NCI-H82 (cell line): ENCODE measurements around the gene HMGCR.

ENCODE experiments used
- DNase-seq: peaks from one replicate; lab custom pipeline; 2025; lab: John Stamatoyannopoulos, UW

HMGCR gene

DNA sequence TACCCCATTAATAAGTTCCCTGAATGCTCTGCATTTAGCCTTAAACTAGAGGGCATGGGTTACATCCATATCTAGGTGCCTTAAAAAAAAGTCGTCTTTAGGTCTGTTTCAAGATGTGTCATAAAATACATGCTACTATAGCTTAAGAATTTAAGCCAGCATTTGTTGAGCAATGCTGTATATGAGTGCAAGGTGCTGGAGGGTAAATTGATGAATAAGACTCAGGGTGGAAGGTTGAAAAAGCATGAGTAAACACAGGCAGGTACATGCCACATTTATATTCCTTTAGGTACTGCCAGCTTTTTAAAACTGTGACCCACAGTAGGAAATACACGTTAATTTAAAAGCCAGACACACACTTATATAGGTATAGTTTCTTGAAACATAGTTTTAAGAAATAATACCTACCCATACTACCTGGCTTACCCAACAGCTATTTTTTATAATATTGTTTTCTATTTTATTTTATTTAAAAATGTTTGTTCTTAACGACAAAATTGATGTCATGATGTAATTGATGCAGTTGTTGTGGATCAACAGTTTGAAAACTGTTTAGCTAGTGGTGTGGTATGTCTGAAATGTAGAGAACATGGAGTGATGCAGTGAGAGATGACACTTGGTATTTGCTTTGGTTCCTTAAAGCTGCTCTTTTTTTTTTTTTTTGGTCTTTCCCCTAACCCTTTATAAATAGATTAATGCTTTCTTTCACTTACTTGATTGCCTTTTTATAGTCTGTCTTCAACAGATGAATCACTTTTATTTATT is 3.9 kb downstream of the HMGCR start:
- DNase-seq = no peak

- peak; percentile 1 for DNase-seq
These were observed 4.9 kb downstream of the HMGCR start for GRCh38 chr5:75341934-75342333.

DNA sequence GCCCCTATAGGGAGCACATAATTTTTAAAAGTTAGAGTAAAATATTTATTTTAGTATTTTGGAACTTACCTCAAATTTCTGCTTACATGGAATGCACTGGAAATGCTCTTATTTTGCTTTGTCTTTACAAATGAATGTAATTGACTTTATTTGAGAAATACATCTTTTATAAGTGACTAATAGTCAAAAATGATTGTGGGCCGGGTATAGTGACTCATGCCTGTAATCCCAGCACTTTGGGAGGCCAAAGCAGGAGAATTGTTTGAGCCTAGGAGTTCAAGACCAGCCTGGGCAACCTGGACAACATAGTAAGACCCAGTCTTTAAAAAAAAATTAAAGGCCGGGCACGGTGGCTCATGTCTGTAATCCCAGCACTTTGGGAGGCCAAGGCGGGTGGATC is 5.8 kb downstream of the HMGCR start:
- no peak for DNase-seq

DNA sequence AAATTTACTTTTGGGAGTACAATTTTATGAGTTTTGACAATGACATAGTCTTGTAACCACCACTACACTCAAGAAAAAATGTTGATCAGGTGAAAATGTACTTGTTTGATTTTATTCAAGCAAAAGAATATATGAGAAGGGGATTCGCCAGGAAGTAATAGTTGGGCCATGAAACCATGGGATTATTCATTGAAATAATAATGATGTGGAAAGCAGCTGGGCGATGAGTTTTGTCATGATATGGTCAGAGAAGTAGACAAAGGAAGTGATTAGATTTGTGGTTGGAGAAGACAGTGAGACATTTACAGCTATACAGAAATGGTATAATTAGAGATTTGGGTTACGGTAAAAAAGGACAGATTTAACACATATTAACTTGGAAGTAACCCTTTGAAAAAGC is 11.2 kb downstream of the HMGCR start:
- no peak for DNase-seq

DNA sequence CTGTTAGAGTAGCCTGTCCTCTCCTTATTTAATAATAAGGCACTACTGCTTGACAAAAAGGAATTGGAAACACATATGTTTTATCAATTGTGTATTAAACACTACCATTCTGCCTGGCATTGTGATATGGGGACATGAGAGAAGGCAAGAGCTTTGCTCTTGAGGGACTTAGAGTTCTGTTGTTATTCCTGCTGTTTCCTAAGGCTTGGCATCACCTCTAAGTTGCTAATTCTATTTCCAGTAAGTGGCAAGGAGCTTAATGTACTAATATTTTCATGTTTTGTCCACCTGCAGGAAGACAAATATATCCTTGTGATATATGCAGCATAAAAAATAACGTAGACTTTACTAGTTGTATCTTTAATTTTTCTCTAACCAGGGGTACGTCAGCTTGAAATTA is 12.6 kb downstream of the HMGCR start:
- no peak for DNase-seq

DNA sequence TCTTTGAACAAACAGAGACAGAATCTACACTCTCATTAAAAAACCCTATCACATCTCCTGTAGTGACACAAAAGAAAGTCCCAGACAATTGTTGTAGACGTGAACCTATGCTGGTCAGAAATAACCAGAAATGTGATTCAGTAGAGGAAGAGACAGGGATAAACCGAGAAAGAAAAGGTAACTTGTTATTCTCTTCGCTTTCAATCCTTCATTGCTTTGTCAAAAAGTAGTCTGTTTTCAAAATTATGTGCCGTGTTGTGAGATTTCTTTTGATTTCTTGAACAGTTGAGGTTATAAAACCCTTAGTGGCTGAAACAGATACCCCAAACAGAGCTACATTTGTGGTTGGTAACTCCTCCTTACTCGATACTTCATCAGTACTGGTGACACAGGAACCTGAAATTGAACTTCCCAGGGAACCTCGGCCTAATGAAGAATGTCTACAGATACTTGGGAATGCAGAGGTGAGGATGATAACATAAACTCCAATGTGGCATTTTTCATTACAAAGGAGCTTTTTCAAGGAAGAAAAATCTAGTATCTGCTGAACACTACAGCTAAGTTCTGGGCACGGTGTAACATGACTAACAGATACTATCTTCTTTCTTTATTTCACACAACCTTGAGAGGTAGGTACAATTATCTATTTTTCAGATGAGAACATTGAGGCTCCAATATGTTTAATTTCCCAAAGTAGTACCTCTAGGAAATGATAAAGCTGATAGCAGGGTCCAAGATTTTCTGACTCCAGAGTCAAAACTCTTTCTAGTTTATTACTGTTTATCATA is 14.3 kb downstream of the HMGCR start:
- no peak for DNase-seq

DNA sequence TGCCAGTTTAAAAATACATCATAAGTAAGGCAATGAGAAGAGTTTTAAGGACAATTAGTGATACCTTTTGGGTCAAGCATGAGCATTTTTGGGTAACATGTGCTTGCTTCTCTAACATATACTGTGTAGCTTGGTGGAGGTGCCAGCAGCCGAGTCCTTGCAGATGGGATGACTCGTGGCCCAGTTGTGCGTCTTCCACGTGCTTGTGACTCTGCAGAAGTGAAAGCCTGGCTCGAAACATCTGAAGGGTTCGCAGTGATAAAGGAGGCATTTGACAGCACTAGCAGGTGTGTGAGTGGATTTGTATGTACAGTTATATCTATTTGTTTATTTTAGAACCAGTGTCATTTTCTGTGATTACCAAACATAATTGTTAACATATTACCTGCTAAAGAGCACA is 18.2 kb downstream of the HMGCR start:
- DNase-seq = no peak

DNA sequence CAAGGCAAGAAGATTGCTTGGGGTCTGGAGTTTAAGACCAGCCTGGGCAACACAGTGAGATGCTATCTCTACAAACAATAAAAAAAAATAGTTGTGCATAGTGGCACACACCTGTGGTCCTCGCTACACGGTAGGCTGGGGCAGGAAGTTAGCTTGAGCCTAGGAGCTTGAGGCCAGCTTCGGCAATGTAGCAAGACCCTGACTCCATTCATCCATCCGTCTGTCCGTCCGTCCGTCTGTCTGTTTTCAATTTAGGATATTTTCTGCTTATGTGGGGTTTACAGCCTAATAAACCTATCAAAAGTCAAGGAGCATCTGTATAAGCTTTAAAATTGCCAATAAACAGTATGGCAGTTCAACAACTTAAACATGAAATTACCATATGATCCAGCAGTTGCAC is 19.7 kb downstream of the HMGCR start:
- no peak for DNase-seq

- no peak for DNase-seq
These were observed 21.1 kb downstream of the HMGCR start for GRCh38 chr5:75358117-75358516.

- DNase-seq = no peak
These were observed 24.3 kb downstream of the HMGCR start for GRCh38 chr5:75361310-75361709.

- peak; percentile 1 for DNase-seq
These were observed 25.5 kb downstream of the HMGCR start for GRCh38 chr5:75362474-75362975.

- DNase-seq = peak; percentile 15
These were observed 26.1 kb downstream of the HMGCR start for GRCh38 chr5:75363111-75363510.

DNA sequence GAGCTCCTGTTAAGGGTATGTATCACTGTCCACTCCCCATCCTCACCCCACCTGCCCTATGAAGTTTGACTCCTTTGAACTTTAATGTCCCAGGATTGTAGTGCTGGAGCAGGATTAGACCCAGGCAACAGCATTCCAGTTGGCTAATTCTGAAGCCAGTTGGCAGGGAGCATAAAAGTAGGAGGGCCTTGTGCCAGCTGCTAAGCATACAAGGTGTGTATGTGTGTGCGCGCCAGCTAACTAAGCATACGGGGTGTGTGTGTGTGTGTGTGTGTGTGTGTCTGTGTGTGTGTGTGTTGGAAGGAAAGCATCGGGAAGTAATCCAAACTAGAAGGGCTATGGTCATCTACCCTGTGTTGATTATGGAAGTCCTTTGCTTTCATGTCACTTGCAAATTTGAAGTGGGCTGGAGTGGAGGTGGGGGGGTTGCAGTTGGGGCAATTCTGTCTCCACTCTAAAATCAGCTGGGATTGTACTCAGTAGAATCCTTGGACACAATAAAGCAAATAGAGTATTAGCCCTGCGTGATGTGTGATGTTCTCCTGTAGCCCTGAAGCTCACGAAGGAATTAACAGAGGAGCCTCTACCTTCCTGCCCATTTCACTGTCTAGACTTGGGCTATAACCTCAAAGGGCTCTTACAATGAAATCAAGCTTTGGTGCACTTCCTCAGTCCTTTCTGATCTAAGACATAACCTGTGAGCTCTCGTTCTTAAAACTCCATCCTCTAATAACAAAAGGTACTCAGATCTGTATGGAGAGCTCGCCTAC is 26.9 kb downstream of the HMGCR start:
- peak; percentile 23 for DNase-seq

GRCh38 chr5:75364571-75365280 is 27.7 kb downstream of the HMGCR start:
- peak; percentile 15 for DNase-seq

DNA sequence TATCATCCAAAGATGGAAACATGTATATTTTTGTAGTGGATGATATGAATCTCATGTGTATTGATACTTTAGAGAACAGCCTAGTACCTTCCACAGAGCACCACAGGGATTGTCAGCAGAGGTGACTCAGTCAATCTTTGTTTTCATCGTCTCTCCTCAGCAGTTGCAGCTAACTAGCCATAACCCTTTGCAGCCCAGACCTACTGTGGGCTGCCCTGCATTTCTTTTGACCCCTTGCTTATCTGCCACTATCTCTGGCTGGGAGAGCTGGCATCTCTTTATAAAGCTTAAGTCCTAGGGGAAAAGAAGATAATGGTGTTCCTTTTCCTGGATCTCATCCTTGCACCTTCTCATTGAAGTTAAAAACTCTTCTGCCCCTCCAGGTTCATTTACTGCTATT is 28.7 kb downstream of the HMGCR start:
- no peak for DNase-seq

DNA sequence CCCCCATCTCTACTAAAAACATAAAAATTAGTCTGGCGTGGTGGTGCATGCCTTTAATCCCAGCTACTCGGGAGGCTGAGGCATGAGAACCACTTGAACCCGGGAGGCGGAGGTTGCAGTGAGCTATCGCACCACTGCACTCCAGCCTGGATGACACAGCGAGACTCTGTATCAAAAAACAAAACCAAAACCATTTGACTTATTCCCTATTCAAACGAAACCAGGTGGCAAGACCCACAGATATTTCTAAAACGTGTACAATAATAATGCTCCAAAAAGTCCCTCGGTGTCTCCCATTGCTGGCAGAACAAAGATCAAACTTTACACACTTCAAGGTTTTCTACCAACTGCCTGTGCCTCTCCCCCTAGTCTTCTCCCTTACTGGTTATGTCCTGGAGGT is 29.8 kb downstream of the HMGCR start:
- no peak for DNase-seq

- no peak for DNase-seq
These were observed 30.4 kb downstream of the HMGCR start for GRCh38 chr5:75367401-75367800.

GRCh38 chr5:75368391-75368790 is 31.4 kb downstream of the HMGCR start:
- no peak for DNase-seq

- no peak for DNase-seq
These were observed 36.8 kb downstream of the HMGCR start for GRCh38 chr5:75373862-75374261.

GRCh38 chr5:75374394-75374814 is 37.4 kb downstream of the HMGCR start:
- no peak for DNase-seq

- no peak for DNase-seq
These were observed 38.4 kb downstream of the HMGCR start for GRCh38 chr5:75375414-75375813.

GRCh38 chr5:75380099-75380498 is 43.1 kb downstream of the HMGCR start:
- DNase-seq = no peak
